IPS DF 6.9 (cell line): ENCODE data around the gene ZNF668.

Experiments
- DNase-seq: peaks from one replicate; pipeline ENCODE4 v3.0.0-alpha.2; 2013; ENCODE audit warnings: low read depth, low spot score
- H3K27ac ChIP-seq: one replicate; pipeline ENCODE4 v1.5.1; 2013; ENCODE audit warnings: low read length, control low read depth
- H3K27me3 ChIP-seq: 2 replicates; pipeline ENCODE4 v1.6.1; 2013; ENCODE audit warnings: mild to moderate bottlenecking, low read length; ENCODE audit not compliant: control insufficient read depth, insufficient read depth
- H3K36me3 ChIP-seq: 2 replicates; pipeline ENCODE4 v1.6.1; 2013; ENCODE audit warnings: low read length; ENCODE audit not compliant: control insufficient read depth, insufficient read depth
- H3K4me1 ChIP-seq: 2 replicates; pipeline ENCODE4 v1.6.1; 2013; ENCODE audit warnings: low read length; ENCODE audit not compliant: control insufficient read depth, insufficient read depth
- H3K4me3 ChIP-seq: 2 replicates; pipeline ENCODE4 v1.5.1; 2013; ENCODE audit warnings: mild to moderate bottlenecking, low read length
- H3K9me3 ChIP-seq: 2 replicates; pipeline ENCODE4 v1.6.1; 2013; ENCODE audit warnings: low read length, inconsistent platforms; ENCODE audit not compliant: control insufficient read depth, insufficient read depth
- WGBS: extraction: QIAGEN DNeasy Blood & Tissue Kit; methylation state at CpG from one replicate; pipeline ENCODE4 v1.1.7; 2013; ENCODE audit warnings: mixed read lengths, missing lambda C conversion rate; ENCODE audit not compliant: insufficient read length, insufficient coverage; 5-methylcytosine and 5-hydroxymethylcytosine counted together

The ZNF668 gene

GRCh38 chr16:31080756-31081419 is 6.8 kb upstream of the ZNF668 start:
- no peak overlapping the region for H3K27ac ChIP-seq
- no peak for DNase-seq
- no peaks in the 10 kb centered on the region for H3K27me3 ChIP-seq
- WGBS = no CpG with 5 or more reads among the region's 13 CpGs
- H3K9me3 ChIP-seq = no peaks in the 10 kb centered on the region
- H3K4me1 ChIP-seq = no peaks in the 10 kb centered on the region
- H3K36me3 ChIP-seq = peaks cover 48% of the 10 kb centered on the region
- no peak overlapping the region for H3K4me3 ChIP-seq

GRCh38 chr16:31080035-31080629 is 6.1 kb upstream of the ZNF668 start:
- no peak overlapping the region for H3K27ac ChIP-seq
- DNase-seq = no peak
- no peaks in the 10 kb centered on the region for H3K4me1 ChIP-seq
- no peaks in the 10 kb centered on the region for H3K9me3 ChIP-seq
- no peaks in the 10 kb centered on the region for H3K27me3 ChIP-seq
- no peak overlapping the region for H3K4me3 ChIP-seq
- peaks cover 48% of the 10 kb centered on the region for H3K36me3 ChIP-seq
- WGBS = no CpG with 5 or more reads among the region's 40 CpGs

GRCh38 chr16:31079342-31079944 is 5.4 kb upstream of the ZNF668 start:
- H3K4me1 ChIP-seq = no peaks in the 10 kb centered on the region
- no peak overlapping the region for H3K27ac ChIP-seq
- H3K9me3 ChIP-seq = no peaks in the 10 kb centered on the region
- H3K4me3 ChIP-seq = no peak overlapping the region
- DNase-seq = no peak
- H3K36me3 ChIP-seq = peaks cover 44% of the 10 kb centered on the region
- WGBS = no CpG with 5 or more reads among the region's 13 CpGs
- no peaks in the 10 kb centered on the region for H3K27me3 ChIP-seq

GRCh38 chr16:31078597-31079341 is 4.7 kb upstream of the ZNF668 start:
- H3K27me3 ChIP-seq = no peaks in the 10 kb centered on the region
- H3K27ac ChIP-seq = no peak overlapping the region
- no peak for DNase-seq
- H3K36me3 ChIP-seq = peaks cover 44% of the 10 kb centered on the region
- H3K4me1 ChIP-seq = no peaks in the 10 kb centered on the region
- no peak overlapping the region for H3K4me3 ChIP-seq
- H3K9me3 ChIP-seq = no peaks in the 10 kb centered on the region
- WGBS = no CpG with 5 or more reads among the region's 15 CpGs

- no peaks in the 10 kb centered on the region for H3K4me1 ChIP-seq
- H3K9me3 ChIP-seq = no peaks in the 10 kb centered on the region
- H3K27me3 ChIP-seq = no peaks in the 10 kb centered on the region
- H3K4me3 ChIP-seq = no peak overlapping the region
- no peak overlapping the region for H3K27ac ChIP-seq
- DNase-seq = no peak
- no CpG with 5 or more reads among the region's 30 CpGs for WGBS
- H3K36me3 ChIP-seq = peaks cover 44% of the 10 kb centered on the region
Measured at GRCh38 chr16:31077592-31078396, 3.8 kb upstream of the ZNF668 start.

- Histone ChIP-seq H3K36me3 (peaks cover 44% of the 10 kb centered on the region), H3K4me1 (no peaks in the 10 kb centered on the region), H3K27ac (no peak overlapping the region), H3K4me3 (no peak overlapping the region), H3K9me3 (no peaks in the 10 kb centered on the region), H3K27me3 (no peaks in the 10 kb centered on the region)
- no CpG with 5 or more reads among the region's 13 CpGs for WGBS
- DNase-seq = no peak
Measured at GRCh38 chr16:31077024-31077423, 3.0 kb upstream of the ZNF668 start.

GRCh38 chr16:31076319-31076718 is 2.3 kb upstream of the ZNF668 start:
- no peaks in the 10 kb centered on the region for H3K27me3 ChIP-seq
- no peak for DNase-seq
- peaks cover 42% of the 10 kb centered on the region for H3K36me3 ChIP-seq
- WGBS = no CpG with 5 or more reads among the region's 16 CpGs
- H3K4me1 ChIP-seq = no peaks in the 10 kb centered on the region
- no peak overlapping the region for H3K4me3 ChIP-seq
- no peaks in the 10 kb centered on the region for H3K9me3 ChIP-seq
- no peak overlapping the region for H3K27ac ChIP-seq

- Histone ChIP-seq H3K9me3 (no peaks in the 10 kb centered on the region), H3K4me3 (peak overlapping the region; percentile 73; the same call in 1 of the 2 replicates), H3K27ac (no peak overlapping the region), H3K36me3 (peaks cover 27% of the 10 kb centered on the region), H3K27me3 (no peaks in the 10 kb centered on the region), H3K4me1 (no peaks in the 10 kb centered on the region)
- no peak for DNase-seq
- WGBS = no CpG with 5 or more reads among the region's 7 CpGs
Measured at GRCh38 chr16:31074814-31075183, 759 bp upstream of the ZNF668 start.

GRCh38 chr16:31073142-31073969 is 684 bp downstream of the ZNF668 start:
- Histone ChIP-seq H3K9me3 (no peaks in the 10 kb centered on the region), H3K4me3 (peak overlapping the region; percentile 92), H3K36me3 (peaks cover 18% of the 10 kb centered on the region), H3K27ac (no peak overlapping the region), H3K27me3 (no peaks in the 10 kb centered on the region), H3K4me1 (no peaks in the 10 kb centered on the region)
- DNase-seq = peak; percentile 58
- no CpG with 5 or more reads among the region's 83 CpGs for WGBS
